Sigmoid colon (tissue), 7 donors: Measurements from ENCODE around the gene ANKMY1. TPM values are rescaled to one million over a fixed set of nuclear protein-coding genes. Genes with fewer than 3 reads are reported as not detected.

ENCODE experiments used
- DNase-seq: peaks from one replicate; pipeline ENCODE4 v3.0.0-alpha.2; 2019
- H3K27ac ChIP-seq, 4 donors: fragments of 200-600 bp; sonication (generic); one replicate each; pipeline ENCODE4 v1.5.1; 2016 to 2019; ENCODE audit warnings: mild to moderate bottlenecking in 1 of 4
- H3K27me3 ChIP-seq, 3 donors: fragments of 200-600 bp; sonication (generic); one replicate each; pipeline ENCODE4 v1.5.1; 2019; ENCODE audit warnings: mild to moderate bottlenecking in 1 of 3
- H3K36me3 ChIP-seq, 4 donors: fragments of 200-600 bp; sonication (generic); one replicate each; pipeline ENCODE4 v1.5.1; 2016 to 2019
- H3K4me1 ChIP-seq, 4 donors: fragments of 200-600 bp; sonication (generic); one replicate each; pipeline ENCODE4 v1.5.1; 2017 to 2019
- H3K4me3 ChIP-seq, 4 donors: fragments of 200-600 bp; sonication (generic); one replicate each; pipeline ENCODE4 v1.5.1; 2017 to 2019; ENCODE audit warnings: mild to moderate bottlenecking in 2 of 4, moderate library complexity in 1 of 4
- H3K9me3 ChIP-seq, 4 donors: fragments of 200-600 bp in 3 of 4; sonication (generic) in 3 of 4; one replicate each; pipeline versions ENCODE4 v1.5.1 to v1.6.1; 2013 to 2019
- CTCF ChIP-seq, 4 experiments: fragments of 450-650 bp in 3 of 4; fragments of 200-600 bp in 1 of 4; IDR thresholded peaks; one replicate each; pipeline ENCODE4 v1.5.1; 2016 to 2019; ENCODE audit warnings: antibody characterized with exemption in 4 of 4, mild to moderate bottlenecking in 3 of 4, moderate library complexity in 2 of 4
- EP300 ChIP-seq, 4 donors: sonication (generic); formaldehyde crosslinking; IDR thresholded peaks; one replicate each; pipeline ENCODE4 v1.6.1; 2017; ENCODE audit warnings: antibody characterized with exemption in 4 of 4
- POLR2A ChIP-seq, 2 donors: fragments of 450-650 bp; IDR thresholded peaks; one replicate each; pipeline ENCODE4 v1.6.1; 2016; ENCODE audit warnings: antibody characterized with exemption in 2 of 2, mild to moderate bottlenecking in 2 of 2, moderate library complexity in 2 of 2
- POLR2AphosphoS5 ChIP-seq, 4 donors: sonication (generic); formaldehyde crosslinking; IDR thresholded peaks; one replicate each; pipeline ENCODE4 v1.6.1; 2017; ENCODE audit warnings: antibody characterized with exemption in 4 of 4
- WGBS, 2 donors: extraction: QIAGEN DNeasy Blood & Tissue Kit; methylation state at CpG; one replicate each; pipeline ENCODE4 v1.1.7; 2013; 5-methylcytosine and 5-hydroxymethylcytosine counted together
- intact Hi-C: fragments of 100-400 bp; cut with DNase I; formaldehyde crosslinking; loops from one replicate; pipeline ENCODE4 v1.15.1; 2023
- polyA plus RNA-seq, 3 donors: library from polyadenylated mRNA; stranded (reverse); fragments of 200-250 nt; gene quantifications; one replicate each; pipeline ENCODE4 v1.2.3, GENCODE V29; 2013
- total RNA-seq, 4 donors: library from RNA; depleted of rRNA; stranded (reverse); fragments of >200 nt; gene quantifications; one replicate each; pipeline ENCODE4 v1.1.0, GENCODE V29; 2016
- donor health status: healthy with polysubstance abuse.
- donor health status: Bipolar disorder and iron deficiency.
- donor health status: healthy.

ANKMY1 gene
- total and polyA plus RNA-seq, 7 donors: 3.6 to 14.0 (median 8.9) TPM

- 96% methylated on average over 21 of the region's 21 CpGs for WGBS, 2 donors
Measured at GRCh38 chr2:240463866-240464481, 93.8 kb downstream of the ANKMY1 start.

GRCh38 chr2:240463274-240463865, 94.4 kb downstream of the ANKMY1 start:
- H3K4me3 ChIP-seq: no peak overlapping the region
- H3K27me3 ChIP-seq: no peaks in the 10 kb centered on the region
- WGBS, 2 donors: 92 to 95% methylated on average over 22 of the region's 22 CpGs
- DNase-seq: peak; percentile 59
- no peaks in the 10 kb centered on the region for H3K4me1 ChIP-seq
- peaks cover 0 to 54% (median 12%) of the 10 kb centered on the region in 4 donors for H3K36me3 ChIP-seq
- no peak for TF ChIP-seq POLR2AphosphoS5 (IDR thresholded peaks at IDR 0.05)
- no peak overlapping the region for H3K27ac ChIP-seq
- no peaks in the 10 kb centered on the region for H3K9me3 ChIP-seq
- intact Hi-C loops: no loop called here

More at GRCh38 chr2:240463866-240464481, 93.8 kb downstream of the ANKMY1 start:
- intact Hi-C loops: no loop called here
- no peaks in the 10 kb centered on the region for H3K9me3 ChIP-seq
- peaks cover 0 to 54% (median 12%) of the 10 kb centered on the region in 4 donors for H3K36me3 ChIP-seq
- no peaks in the 10 kb centered on the region for H3K4me1 ChIP-seq
- H3K27me3 ChIP-seq: no peaks in the 10 kb centered on the region
- H3K27ac ChIP-seq: no peak overlapping the region
- TF ChIP-seq POLR2AphosphoS5 (IDR thresholded peaks at IDR 0.05): no peak
- no peak for TF ChIP-seq POLR2A (IDR thresholded peaks at IDR 0.05)
- no peak for TF ChIP-seq CTCF (IDR thresholded peaks at IDR 0.05)
- TF ChIP-seq EP300 (IDR thresholded peaks at IDR 0.05): no peak
- DNase-seq: peak; percentile 60
- H3K4me3 ChIP-seq: no peak overlapping the region

- TF ChIP-seq CTCF (IDR thresholded peaks at IDR 0.05) (no peak), EP300 (IDR thresholded peaks at IDR 0.05) (no peak), POLR2A (IDR thresholded peaks at IDR 0.05) (no peak), POLR2AphosphoS5 (IDR thresholded peaks at IDR 0.05) (no peak)
- no peaks in the 10 kb centered on the region for H3K9me3 ChIP-seq
- intact Hi-C loops: no loop called here
- H3K36me3 ChIP-seq: peaks cover 0 to 54% (median 12%) of the 10 kb centered on the region in 4 donors
- no peak overlapping the region for H3K27ac ChIP-seq
- no peak overlapping the region for H3K4me3 ChIP-seq
- H3K27me3 ChIP-seq: no peaks in the 10 kb centered on the region
- no peaks in the 10 kb centered on the region for H3K4me1 ChIP-seq
- peak; percentile 30 for DNase-seq
- 86 to 89% methylated on average over 16 of the region's 16 CpGs for WGBS, 2 donors
Measured at GRCh38 chr2:240462707-240463273, 95.0 kb downstream of the ANKMY1 start.

- intact Hi-C loops: no loop called here
- Histone ChIP-seq H3K4me1 (no peaks in the 10 kb centered on the region), H3K27ac (no peak overlapping the region), H3K4me3 (no peak overlapping the region), H3K36me3 (peaks cover 0 to 54% (median 12%) of the 10 kb centered on the region in 4 donors), H3K27me3 (no peaks in the 10 kb centered on the region), H3K9me3 (no peaks in the 10 kb centered on the region)
- peak; percentile 48 for DNase-seq
- no peak for TF ChIP-seq POLR2AphosphoS5 (IDR thresholded peaks at IDR 0.05)
- TF ChIP-seq CTCF (IDR thresholded peaks at IDR 0.05): no peak
- no peak for TF ChIP-seq EP300 (IDR thresholded peaks at IDR 0.05)
- 93 to 94% methylated on average over 41 of the region's 41 CpGs for WGBS, 2 donors
Measured at GRCh38 chr2:240462073-240462706, 95.6 kb downstream of the ANKMY1 start.

- Histone ChIP-seq H3K4me1 (no peaks in the 10 kb centered on the region), H3K36me3 (peaks cover 0 to 54% (median 12%) of the 10 kb centered on the region in 4 donors), H3K4me3 (no peak overlapping the region), H3K27ac (no peak overlapping the region), H3K27me3 (no peaks in the 10 kb centered on the region), H3K9me3 (no peaks in the 10 kb centered on the region)
- WGBS, 2 donors: 90 to 92% methylated on average over 17 of the region's 17 CpGs
- DNase-seq: peak; percentile 48
- TF ChIP-seq POLR2AphosphoS5 (IDR thresholded peaks at IDR 0.05) (no peak), CTCF (IDR thresholded peaks at IDR 0.05) (no peak), EP300 (IDR thresholded peaks at IDR 0.05) (no peak), POLR2A (IDR thresholded peaks at IDR 0.05) (no peak)
- intact Hi-C loops: no loop called here
Measured at GRCh38 chr2:240461471-240462072, 96.2 kb downstream of the ANKMY1 start.
